Activated T-cell treated with anti-CD3 and anti-CD28 coated beads for 1 hour (primary cell): Measurements from ENCODE around the gene ZNF331.

ENCODE experiments used
- DNase-seq: peaks from one replicate; pipeline ENCODE4 v3.0.0-alpha.2; 2020; ENCODE audit warnings: low read depth

Gene ZNF331

GRCh38 chr19:53626976-53627375 lies 89.0 kb downstream of the ZNF331 start:
- no peak for DNase-seq
